Measurements from ENCODE around the gene HSPA1L.

DNA sequence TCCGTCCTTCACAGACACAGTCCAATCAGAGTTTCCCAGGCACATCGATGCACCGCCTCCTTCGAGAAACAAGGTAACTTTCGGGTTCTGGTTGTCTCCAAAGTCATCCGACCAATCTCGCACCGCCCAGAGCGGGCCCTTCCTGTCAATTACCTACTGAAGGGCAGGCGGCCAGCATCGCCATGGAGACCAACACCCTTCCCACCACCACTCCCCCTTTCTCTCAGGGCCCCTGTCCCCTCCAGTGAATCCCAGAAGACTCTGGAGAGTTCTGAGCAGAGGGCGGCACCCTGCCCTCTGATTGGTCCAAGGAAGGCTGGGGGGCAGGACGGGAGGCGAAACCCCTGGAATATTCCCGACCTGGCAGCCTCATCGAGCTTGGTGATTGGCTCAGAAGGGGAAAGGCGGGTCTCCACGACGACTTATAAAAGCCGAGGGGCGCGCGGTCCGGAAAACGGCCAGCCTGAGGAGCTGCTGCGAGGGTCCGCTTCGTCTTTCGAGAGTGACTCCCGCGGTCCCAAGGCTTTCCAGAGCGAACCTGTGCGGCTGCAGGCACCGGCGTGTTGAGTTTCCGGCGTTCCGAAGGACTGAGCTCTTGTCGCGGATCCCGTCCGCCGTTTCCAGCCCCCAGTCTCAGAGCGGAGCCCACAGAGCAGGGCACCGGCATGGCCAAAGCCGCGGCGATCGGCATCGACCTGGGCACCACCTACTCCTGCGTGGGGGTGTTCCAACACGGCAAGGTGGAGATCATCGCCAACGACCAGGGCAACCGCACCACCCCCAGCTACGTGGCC, 12.4 kb upstream of the HSPA1L start, which contains the start of gene HSPA1B:
- TF ChIP-seq, protein P1, sequence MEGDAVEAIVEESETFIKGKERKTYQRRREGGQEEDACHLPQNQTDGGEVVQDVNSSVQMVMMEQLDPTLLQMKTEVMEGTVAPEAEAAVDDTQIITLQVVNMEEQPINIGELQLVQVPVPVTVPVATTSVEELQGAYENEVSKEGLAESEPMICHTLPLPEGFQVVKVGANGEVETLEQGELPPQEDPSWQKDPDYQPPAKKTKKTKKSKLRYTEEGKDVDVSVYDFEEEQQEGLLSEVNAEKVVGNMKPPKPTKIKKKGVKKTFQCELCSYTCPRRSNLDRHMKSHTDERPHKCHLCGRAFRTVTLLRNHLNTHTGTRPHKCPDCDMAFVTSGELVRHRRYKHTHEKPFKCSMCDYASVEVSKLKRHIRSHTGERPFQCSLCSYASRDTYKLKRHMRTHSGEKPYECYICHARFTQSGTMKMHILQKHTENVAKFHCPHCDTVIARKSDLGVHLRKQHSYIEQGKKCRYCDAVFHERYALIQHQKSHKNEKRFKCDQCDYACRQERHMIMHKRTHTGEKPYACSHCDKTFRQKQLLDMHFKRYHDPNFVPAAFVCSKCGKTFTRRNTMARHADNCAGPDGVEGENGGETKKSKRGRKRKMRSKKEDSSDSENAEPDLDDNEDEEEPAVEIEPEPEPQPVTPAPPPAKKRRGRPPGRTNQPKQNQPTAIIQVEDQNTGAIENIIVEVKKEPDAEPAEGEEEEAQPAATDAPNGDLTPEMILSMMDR (IDR thresholded peaks at IDR 0.05) = peak in 1 of 4 experiments; percentile 28
- TF ChIP-seq POLR2A (IDR thresholded peaks at IDR 0.05) = peak; percentile 100
